Effector CD4-positive, alpha-beta T cell (primary cell): Measurements from ENCODE around the gene MEP1B.
A peak's percentile ranks its signal among the peaks of the same experiment; 100 is the strongest.
"Not testable (repeated sequence)": the region's sequence is repeated elsewhere in the genome, so short reads cannot be mapped to it uniquely, and the experiment has no call there.

ENCODE experiments used
- DNase-seq: peaks from one replicate; pipeline ENCODE4 v3.0.0-alpha.2; 2020
- total RNA-seq: gene quantifications from one replicate; lab custom pipeline; 2026; lab: John Stamatoyannopoulos, UW

MEP1B gene
- total RNA-seq, result 0.75 reads per million

- DNase-seq, result no peak
Observed at GRCh38 chr18:32189790-32190189, at the start of gene MEP1B. Gene MEP1B, plus strand, starts transcription at chr18:32190039. Its CDS starts 32 bp downstream, at chr18:32190071.

- no peak for DNase-seq
Observed at GRCh38 chr18:32148185-32148870, 41.5 kb upstream of the MEP1B start.

- no peak for DNase-seq
Observed at GRCh38 chr18:32152705-32153448, 37.0 kb upstream of the MEP1B start.

- DNase-seq, result no peak
Observed at GRCh38 chr18:32156855-32157254, 33.0 kb upstream of the MEP1B start.

- DNase-seq, result no peak
Observed at GRCh38 chr18:32157580-32157979, 32.3 kb upstream of the MEP1B start.

GRCh38 chr18:32158108-32158624 lies 31.7 kb upstream of the MEP1B start:
- peak; percentile 61 for DNase-seq

- DNase-seq, result not testable (repeated sequence)
Observed at GRCh38 chr18:32158631-32159030, 31.2 kb upstream of the MEP1B start.

- no peak for DNase-seq
Observed at GRCh38 chr18:32160547-32160946, 29.3 kb upstream of the MEP1B start.

- no peak for DNase-seq
Observed at GRCh38 chr18:32167980-32168730, 21.7 kb upstream of the MEP1B start.

- DNase-seq, result no peak
Observed at GRCh38 chr18:32173654-32174053, 16.2 kb upstream of the MEP1B start.

GRCh38 chr18:32174719-32175118 lies 15.1 kb upstream of the MEP1B start:
- DNase-seq, result no peak

- no peak for DNase-seq
Observed at GRCh38 chr18:32175265-32175664, 14.6 kb upstream of the MEP1B start.

- DNase-seq, result not testable (repeated sequence)
Observed at GRCh38 chr18:32176745-32177144, 13.1 kb upstream of the MEP1B start.

GRCh38 chr18:32177530-32177929 lies 12.3 kb upstream of the MEP1B start:
- no peak for DNase-seq

- no peak for DNase-seq
Observed at GRCh38 chr18:32183503-32183902, 6.3 kb upstream of the MEP1B start.

GRCh38 chr18:32190209-32190608 lies 370 bp downstream of the MEP1B start:
- no peak for DNase-seq

- DNase-seq, result no peak
Observed at GRCh38 chr18:32195881-32196815, 6.3 kb downstream of the MEP1B start.

- no peak for DNase-seq
Observed at GRCh38 chr18:32200766-32201165, 10.9 kb downstream of the MEP1B start.

GRCh38 chr18:32201948-32202672 lies 12.3 kb downstream of the MEP1B start:
- DNase-seq, result no peak

GRCh38 chr18:32208023-32208422 lies 18.2 kb downstream of the MEP1B start:
- DNase-seq, result no peak

- DNase-seq, result no peak
Observed at GRCh38 chr18:32208577-32208976, 18.7 kb downstream of the MEP1B start.
